Endothelial cell of umbilical vein (primary cell): ENCODE results near the gene FAM120A. TPM values are rescaled to one million over a fixed set of nuclear protein-coding genes. Genes with fewer than 3 reads are reported as not detected.

Experiments used
- BruUV-seq: library from RNA; stranded (reverse); fragments of 400-500 nt; replicated peaks from 2 replicates; lab custom pipeline; 2021; lab: Mats Ljungman, UMichigan
- CTCF ChIA-PET: fragments of 300-600, 350-600 bp; sonication (Branson Sonifier 250); formaldehyde crosslinking; loops from one replicate; lab custom pipeline; 2021; ENCODE audit warnings: antibody characterized with exemption, inconsistent platforms; lab: Charles Lee
- POLR2A ChIA-PET: fragments of 300-600, 350-600 bp; sonication (Branson Sonifier 250); formaldehyde crosslinking; loops from one replicate; lab custom pipeline; 2021; ENCODE audit warnings: antibody characterized with exemption, inconsistent platforms; lab: Charles Lee
- DNase-seq: peaks from one replicate; pipeline ENCODE4 v3.0.0-alpha.2; 2011; ENCODE audit warnings: low read depth, low spot score
- FAIRE-seq: peaks from 2 replicates; lab custom pipeline; 2011; peaks lifted over from hg19 to GRCh38; lab: Jason Lieb, UNC
- H2AFZ ChIP-seq: 2 replicates; pipeline ENCODE4 v1.6.0; 2012; ENCODE audit warnings: low read depth, low read length, control low read depth, inconsistent platforms
- H3K27ac ChIP-seq: 2 replicates; pipeline ENCODE4 v1.5.1; 2011; ENCODE audit warnings: low read depth, mild to moderate bottlenecking, control low read depth, low read length, moderate library complexity; ENCODE audit not compliant: insufficient read depth
- H3K27me3 ChIP-seq, 2 experiments: 2 replicates each; pipeline versions ENCODE4 v1.6.0 to v1.6.1; 2011; ENCODE audit warnings: low read length in 2 of 2, mixed read lengths in 1 of 2; ENCODE audit not compliant: control insufficient read depth in 2 of 2, insufficient read depth in 2 of 2
- H3K36me3 ChIP-seq, 2 experiments: 2 replicates in 1 of 2; 3 replicates in 1 of 2; pipeline ENCODE4 v1.5.1; 2011; ENCODE audit warnings: low read length in 2 of 2, mild to moderate bottlenecking in 1 of 2, moderate library complexity in 1 of 2; ENCODE audit not compliant: control insufficient read depth in 2 of 2, insufficient read depth in 2 of 2; ENCODE audit errors: extremely low read depth in 1 of 2
- H3K4me1 ChIP-seq: 3 replicates; pipeline ENCODE4 v1.5.1; 2011; ENCODE audit warnings: mild to moderate bottlenecking, low read length; ENCODE audit not compliant: control insufficient read depth, insufficient read depth; ENCODE audit errors: extremely low read depth
- H3K4me2 ChIP-seq: 2 replicates; pipeline ENCODE4 v1.6.1; 2011; ENCODE audit warnings: low read length, control low read depth, mixed read lengths; ENCODE audit not compliant: insufficient read depth
- H3K4me3 ChIP-seq, 3 experiments: fragments of 200-600 bp in 1 of 3; sonication (generic), shearing (Covaris generic) in 1 of 3; replicated peaks in 1 of 3; 2 replicates each; pipeline ENCODE4 v1.5.1; 2011 to 2016; ENCODE audit warnings: control low read depth in 3 of 3, low read length in 3 of 3, mild to moderate bottlenecking in 2 of 3, inconsistent platforms in 1 of 3, low read depth in 1 of 3, moderate library complexity in 1 of 3; ENCODE audit not compliant: insufficient read depth in 1 of 3
- H3K79me2 ChIP-seq: 2 replicates; pipeline ENCODE4 v1.6.0; 2012; ENCODE audit warnings: low read length, inconsistent platforms; ENCODE audit not compliant: control insufficient read depth, insufficient read depth
- H3K9ac ChIP-seq: replicated peaks from 2 replicates; pipeline ENCODE3; 2011; ENCODE audit warnings: low read length, control low read depth; ENCODE audit not compliant: insufficient read depth; ENCODE audit errors: extremely low read depth
- H3K9me1 ChIP-seq: replicated peaks from 3 replicates; pipeline ENCODE4 v1.6.0; 2011; ENCODE audit warnings: mild to moderate bottlenecking, low read length; ENCODE audit not compliant: control insufficient read depth, insufficient read depth; ENCODE audit errors: extremely low read depth
- H3K9me3 ChIP-seq: replicated peaks from 2 replicates; pipeline ENCODE4 v1.5.1; 2012; ENCODE audit warnings: low read length, inconsistent platforms; ENCODE audit not compliant: control insufficient read depth, insufficient read depth
- H4K20me1 ChIP-seq: replicated peaks from 2 replicates; pipeline ENCODE3; 2011; ENCODE audit warnings: mild to moderate bottlenecking, low read length; ENCODE audit not compliant: control insufficient read depth, insufficient read depth; ENCODE audit errors: extremely low read depth
- CTCF ChIP-seq, 2 donors: IDR thresholded peaks; 1 replicate in 1 of 2; 2 replicates in 1 of 2; pipeline ENCODE4 v1.5.1; 2011; ENCODE audit warnings: low read length in 2 of 2, mild to moderate bottlenecking in 2 of 2, moderate library complexity in 2 of 2, control low read depth in 1 of 2, inconsistent platforms in 1 of 2, low read depth in 1 of 2; ENCODE audit not compliant: insufficient read depth in 1 of 2; ENCODE audit errors: extremely low read depth in 1 of 2
- EZH2 ChIP-seq: IDR thresholded peaks from 2 replicates; pipeline ENCODE4 v1.6.1; 2012; ENCODE audit warnings: borderline replicate concordance, low read depth, mild to moderate bottlenecking, moderate library complexity, low read length, inconsistent platforms; ENCODE audit not compliant: severe bottlenecking
- FOS ChIP-seq: IDR thresholded peaks from 2 replicates; pipeline ENCODE4 v1.6.1; 2011; ENCODE audit warnings: mild to moderate bottlenecking, low read length, moderate library complexity, borderline replicate concordance; ENCODE audit not compliant: insufficient read depth
- GATA2 ChIP-seq: IDR thresholded peaks from 2 replicates; pipeline ENCODE4 v1.7.0; 2011; ENCODE audit warnings: low read depth, mild to moderate bottlenecking, moderate library complexity, mixed read lengths, low read length; ENCODE audit not compliant: insufficient read length, insufficient read depth
- JUN ChIP-seq: IDR thresholded peaks from 2 replicates; pipeline ENCODE4 v1.6.1; 2011; ENCODE audit warnings: borderline replicate concordance, low read depth; ENCODE audit not compliant: insufficient read length, insufficient read depth
- MAX ChIP-seq: IDR thresholded peaks from 2 replicates; pipeline ENCODE4 v1.6.1; 2011; ENCODE audit not compliant: insufficient read depth, insufficient read length
- MYC ChIP-seq: IDR thresholded peaks from one replicate; pipeline ENCODE4 v1.6.1; 2011; ENCODE audit warnings: mild to moderate bottlenecking, low read depth, low read length
- POLR2A ChIP-seq: IDR thresholded peaks from 2 replicates; pipeline ENCODE4 v1.6.1; 2012; ENCODE audit warnings: low read depth, mild to moderate bottlenecking, control low read depth, low read length
- POLR2AphosphoS5 ChIP-seq: IDR thresholded peaks from 2 replicates; pipeline ENCODE4 v1.6.1; 2012; ENCODE audit warnings: low read depth, mild to moderate bottlenecking, control low read depth, low read length, moderate library complexity; ENCODE audit not compliant: insufficient read depth
- dilution Hi-C: fragments of 300-500 bp; cut with MboI; formaldehyde crosslinking; loops from one replicate; pipeline ENCODE4 v1.15.0; 2019; ENCODE audit warnings: low sequenced_read_pairs; ENCODE audit not compliant: extremely low pct_ligation_motif_present
- intact Hi-C: fragments of 100-400 bp; cut with micrococcal nuclease; formaldehyde crosslinking; loops from one replicate; pipeline ENCODE4 v1.10.0; 2022
- polyA plus RNA-seq, 4 experiments: library from polyadenylated mRNA; depleted of rRNA in 3 of 4; stranded (reverse) in 3 of 4; unstranded in 1 of 4; fragments of >200 nt; gene quantifications; 2 replicates each; pipeline versions ENCODE4 v1.2.1 to v1.2.3, GENCODE V29; 2011 to 2012; ENCODE audit warnings: missing spikeins in 1 of 4
- total RNA-seq: library from RNA; stranded (reverse); gene quantifications from 2 replicates; pipeline ENCODE4 v1.2.3, GENCODE V29; 2021

The FAM120A gene
- total and polyA plus RNA-seq, 2 donors (not counting 3 experiments of a cell fraction or from before 2014, with no cell fraction given) = 66.8 to 126 TPM

- ChIA-PET POLR2A (no interaction called here), CTCF (interaction anchor here (1.7 kb wide), 1 partner anchor 25 kb away, joined by 4 read pairs; no protein-coding TSS in a partner anchor)
- H3K27ac ChIP-seq = no peak overlapping the region
- H3K36me3 ChIP-seq = peaks cover 5 to 21% of the 10 kb centered on the region in 2 experiments
- no TSS peak for BruUV-seq
- H3K9me3 ChIP-seq = no peaks in the 10 kb centered on the region
- DNase-seq (no peak), FAIRE-seq (no peak)
- no peak overlapping the region for H2AFZ ChIP-seq
- TF ChIP-seq MYC (no peak), CTCF (IDR thresholded peaks at IDR 0.05; ENCODE audit: extremely low read depth in 1 of 2, insufficient read depth in 1 of 2, low read depth in 1 of 2, low read length in 2 of 2) (no peak)
- H3K9ac ChIP-seq = no peak overlapping the region
- intact Hi-C loops (no loop called here), dilution Hi-C loops (no loop called here)
- H3K79me2 ChIP-seq = peaks cover 11% of the 10 kb centered on the region
- no peaks in the 10 kb centered on the region for H3K9me1 ChIP-seq
- no peaks in the 10 kb centered on the region for H4K20me1 ChIP-seq
- no peaks in the 10 kb centered on the region for H3K27me3 ChIP-seq
- H3K4me2 ChIP-seq = no peak overlapping the region
- H3K4me3 ChIP-seq = no peak overlapping the region
- no peaks in the 10 kb centered on the region for H3K4me1 ChIP-seq
Observed at GRCh38 chr9:93541005-93541404, 89.5 kb downstream of the FAM120A start.

GRCh38 chr9:93541581-93542349 lies 90.3 kb downstream of the FAM120A start:
- Histone ChIP-seq H4K20me1 (no peaks in the 10 kb centered on the region), H3K9me1 (no peaks in the 10 kb centered on the region), H3K4me1 (no peaks in the 10 kb centered on the region), H3K79me2 (peaks cover 16% of the 10 kb centered on the region), H3K9ac (no peak overlapping the region), H3K27ac (no peak overlapping the region), H2AFZ (no peak overlapping the region), H3K36me3 (peaks cover 7 to 24% of the 10 kb centered on the region in 2 experiments), H3K4me3 (no peak overlapping the region), H3K4me2 (no peak overlapping the region), H3K27me3 (no peaks in the 10 kb centered on the region), H3K9me3 (no peaks in the 10 kb centered on the region)
- DNase-seq (no peak), FAIRE-seq (no peak)
- BruUV-seq = no TSS peak
- TF ChIP-seq MYC = no peak
- no peak for TF ChIP-seq GATA2
- TF ChIP-seq EZH2 = no peak
- no peak for TF ChIP-seq JUN
- TF ChIP-seq POLR2AphosphoS5 = no peak
- no peak for TF ChIP-seq MAX
- TF ChIP-seq FOS = no peak
- TF ChIP-seq CTCF (IDR thresholded peaks at IDR 0.05; ENCODE audit: extremely low read depth in 1 of 2, insufficient read depth in 1 of 2, low read depth in 1 of 2, low read length in 2 of 2) = no peak
- TF ChIP-seq POLR2A = no peak
- ChIA-PET CTCF (interaction anchor here (1.7 kb wide), 1 partner anchor 24 kb away, joined by 4 read pairs; no protein-coding TSS in a partner anchor), POLR2A (no interaction called here)
- dilution Hi-C loops (no loop called here), intact Hi-C loops (no loop called here)
